Activated naive CD4-positive, alpha-beta T cell treated with anti-CD3 and anti-CD28 coated beads, Interleukin-2, amount 50 U/mL, for 16 hours (primary cell): ENCODE results near the gene UBP1.
"Not testable (repeated sequence)": the region's sequence is repeated elsewhere in the genome, so short reads cannot be mapped to it uniquely, and the experiment has no call there.

Source experiments
- DNase-seq: peaks from one replicate; pipeline ENCODE4 v3.0.0-alpha.2; 2020

Gene UBP1, protein sequence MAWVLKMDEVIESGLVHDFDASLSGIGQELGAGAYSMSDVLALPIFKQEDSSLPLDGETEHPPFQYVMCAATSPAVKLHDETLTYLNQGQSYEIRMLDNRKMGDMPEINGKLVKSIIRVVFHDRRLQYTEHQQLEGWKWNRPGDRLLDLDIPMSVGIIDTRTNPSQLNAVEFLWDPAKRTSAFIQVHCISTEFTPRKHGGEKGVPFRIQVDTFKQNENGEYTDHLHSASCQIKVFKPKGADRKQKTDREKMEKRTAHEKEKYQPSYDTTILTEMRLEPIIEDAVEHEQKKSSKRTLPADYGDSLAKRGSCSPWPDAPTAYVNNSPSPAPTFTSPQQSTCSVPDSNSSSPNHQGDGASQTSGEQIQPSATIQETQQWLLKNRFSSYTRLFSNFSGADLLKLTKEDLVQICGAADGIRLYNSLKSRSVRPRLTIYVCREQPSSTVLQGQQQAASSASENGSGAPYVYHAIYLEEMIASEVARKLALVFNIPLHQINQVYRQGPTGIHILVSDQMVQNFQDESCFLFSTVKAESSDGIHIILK

DNA sequence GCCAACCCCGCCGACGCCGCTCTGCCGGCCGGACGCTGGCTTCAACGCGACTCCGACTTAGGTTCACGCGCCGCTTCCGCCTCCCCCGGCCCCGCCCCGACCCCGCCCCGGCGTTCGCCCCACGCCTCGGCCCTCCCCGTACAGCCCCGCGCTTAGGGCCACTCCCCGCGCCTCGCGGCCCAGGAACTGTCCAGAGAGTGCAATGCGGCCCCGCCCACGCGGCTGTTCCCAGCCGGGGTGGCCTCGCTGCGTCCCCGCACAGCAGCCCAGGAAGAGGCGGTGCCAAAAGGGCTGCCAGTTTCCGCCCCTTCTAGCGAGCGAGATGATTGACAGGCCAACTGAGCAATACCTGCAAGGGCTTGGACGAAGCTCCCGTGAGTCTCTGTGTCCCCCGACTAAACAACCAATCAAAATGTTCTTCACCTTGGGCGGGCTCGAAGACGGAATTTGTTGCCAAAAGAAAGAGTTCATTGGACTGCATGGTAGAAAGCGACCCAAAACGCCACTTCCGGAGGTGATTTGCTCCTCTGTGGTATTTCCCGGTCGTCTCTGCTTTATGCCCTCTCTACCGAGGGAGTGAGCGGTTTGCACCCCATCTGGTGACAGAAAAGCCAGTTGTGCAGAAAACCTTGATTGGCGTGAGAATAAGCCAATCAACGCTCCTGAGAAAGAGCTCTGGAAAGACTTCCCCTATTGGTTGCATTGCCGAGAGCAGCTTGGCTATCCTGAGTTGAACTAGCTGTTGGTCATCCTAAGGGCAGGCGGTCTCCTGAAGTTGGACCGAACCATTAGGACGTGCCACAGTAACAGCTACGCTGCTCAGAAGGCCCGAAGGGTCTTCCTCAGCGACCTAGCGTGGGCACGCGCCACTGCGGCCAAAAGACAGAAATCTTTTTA is at the start of gene UBP1:
Gene UBP1, minus strand, starts transcription at position 78 of the 897 bp plus-strand sequence. CDS start 557 bp downstream, outside the sequence.
- peak; percentile 95 for DNase-seq

DNA sequence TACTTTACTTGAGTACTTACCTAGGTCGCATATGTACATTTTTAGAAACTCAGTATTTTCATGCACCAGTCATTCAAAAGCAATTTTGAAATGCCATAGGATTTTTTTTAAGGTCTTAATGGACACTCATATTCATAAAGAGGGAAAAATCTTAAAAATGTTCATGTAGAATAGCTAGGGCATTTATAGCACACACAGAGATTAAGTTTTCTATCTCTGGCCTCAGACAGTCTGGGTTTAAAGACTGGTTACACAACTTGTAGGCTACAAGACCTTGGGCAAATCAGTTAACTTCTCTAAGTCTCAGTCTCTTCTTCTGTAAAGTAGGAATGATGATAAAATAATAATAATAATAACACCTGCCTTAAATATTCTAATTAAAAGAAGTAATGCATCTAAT is 48.5 kb upstream of the UBP1 start:
- no peak for DNase-seq

DNA sequence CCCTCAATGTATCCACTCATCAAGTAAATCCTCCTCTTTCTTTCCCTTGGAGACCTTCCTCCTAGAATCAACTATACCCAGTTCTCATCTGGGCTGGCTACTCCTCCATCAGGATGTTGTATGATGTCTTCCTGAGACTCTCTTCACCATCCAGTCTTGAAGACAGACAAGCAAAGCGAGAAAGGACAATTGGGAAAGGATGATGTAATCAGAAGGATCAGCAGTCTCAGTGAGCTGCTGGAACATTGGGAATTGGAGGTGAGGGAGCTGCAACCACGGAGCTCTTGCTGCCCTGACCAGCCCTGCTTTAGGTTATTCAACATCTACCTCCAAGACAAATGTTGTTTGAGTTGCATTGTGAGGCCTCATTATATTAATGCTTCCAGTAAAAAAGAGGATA is 48.0 kb upstream of the UBP1 start:
- no peak for DNase-seq

DNA sequence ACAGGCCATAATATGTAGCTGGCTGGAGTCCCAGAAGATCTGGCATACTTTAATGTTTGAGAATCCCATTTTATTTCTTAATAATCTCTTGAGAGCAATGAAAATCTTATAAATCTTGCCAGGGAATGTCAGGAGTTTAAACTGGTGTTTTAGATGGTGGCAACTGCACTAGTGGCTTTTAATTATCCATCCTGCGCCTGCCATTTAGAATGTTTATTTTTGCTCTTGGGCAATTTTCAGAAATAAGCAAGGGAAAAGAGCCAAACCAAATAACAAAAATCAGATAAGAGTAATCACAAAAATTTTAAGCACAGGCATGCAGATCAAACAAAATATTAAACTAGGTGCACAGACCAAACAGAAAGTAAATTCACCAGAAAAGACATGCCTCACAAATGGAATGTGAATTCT is 41.9 kb upstream of the UBP1 start:
- no peak for DNase-seq

DNA sequence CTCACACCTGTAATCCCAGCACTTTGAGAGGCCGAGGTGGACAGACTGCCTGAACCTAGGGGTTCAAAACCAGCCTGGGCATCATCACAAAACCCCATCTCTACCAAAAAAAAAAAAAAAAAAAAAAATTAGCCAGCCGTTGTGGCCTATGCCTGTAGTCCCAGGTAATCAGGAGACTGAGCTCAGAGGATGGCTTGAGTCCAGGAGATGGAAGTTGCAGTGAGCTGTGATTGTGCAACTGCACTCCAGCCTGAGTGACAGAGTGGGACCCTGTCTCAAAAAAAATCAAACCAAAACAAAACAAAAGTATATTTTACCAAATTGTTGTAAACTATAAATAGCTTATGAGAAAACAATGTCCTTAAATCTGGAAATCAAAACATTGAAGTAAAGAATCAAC is 34.7 kb upstream of the UBP1 start:
- no peak for DNase-seq

DNA sequence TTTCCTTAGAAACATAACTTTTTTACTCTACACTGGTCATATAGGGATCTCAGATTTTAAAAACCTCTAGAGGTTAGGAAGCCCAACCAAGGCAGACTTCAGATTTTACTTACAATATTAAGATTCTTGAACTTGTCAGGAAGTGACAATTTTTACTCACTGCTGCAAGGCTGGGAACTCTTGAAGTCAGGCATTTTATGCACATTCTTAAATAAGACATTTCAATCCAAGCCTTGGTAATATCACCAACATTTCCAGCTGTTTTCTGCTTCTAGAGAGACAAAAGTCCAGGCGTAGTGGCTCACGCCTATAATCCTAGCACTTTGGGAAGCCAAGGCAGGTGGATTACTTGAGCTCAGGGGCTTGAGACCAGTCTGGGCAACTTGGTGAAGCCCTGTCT is 33.6 kb upstream of the UBP1 start:
- DNase-seq = no peak

DNA sequence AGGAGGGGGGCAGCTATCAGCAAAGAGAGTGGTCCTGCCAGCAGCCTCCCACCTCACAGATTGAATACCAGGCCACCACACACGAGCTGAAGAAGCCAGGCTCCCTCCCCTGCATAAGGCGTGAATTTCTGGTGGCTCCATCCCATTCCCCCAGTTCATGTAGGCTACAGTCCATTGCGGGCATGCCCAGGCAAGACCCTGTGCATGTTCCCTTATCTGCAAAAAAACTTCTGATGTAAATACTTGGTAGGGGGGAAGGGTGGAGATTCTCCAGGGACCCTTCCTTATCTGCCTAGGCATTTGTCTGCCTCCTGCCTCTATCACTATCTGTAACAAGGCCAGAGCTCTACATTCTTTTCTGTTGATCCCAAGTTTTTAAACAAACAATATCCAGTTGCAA is 27.6 kb upstream of the UBP1 start:
- no peak for DNase-seq

DNA sequence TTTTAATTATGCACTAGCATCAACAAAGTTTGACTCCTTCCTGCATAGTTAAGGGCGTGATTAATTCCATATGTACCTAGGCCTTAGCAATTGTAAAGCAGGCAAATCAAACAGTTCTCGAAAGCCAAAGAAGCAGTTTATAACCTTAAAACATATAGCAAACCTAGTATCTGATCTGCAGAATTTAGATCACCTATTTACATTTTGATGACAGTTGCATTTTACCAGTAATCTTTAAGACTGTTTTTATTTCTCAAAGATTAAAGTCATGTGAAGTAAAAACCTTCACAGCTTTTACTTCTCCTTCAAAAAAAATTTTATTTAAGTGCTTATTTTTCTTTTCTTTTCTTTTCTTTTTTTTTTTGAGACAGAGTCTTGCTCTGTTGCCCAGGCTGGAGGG is 20.9 kb upstream of the UBP1 start:
- no peak for DNase-seq

DNA sequence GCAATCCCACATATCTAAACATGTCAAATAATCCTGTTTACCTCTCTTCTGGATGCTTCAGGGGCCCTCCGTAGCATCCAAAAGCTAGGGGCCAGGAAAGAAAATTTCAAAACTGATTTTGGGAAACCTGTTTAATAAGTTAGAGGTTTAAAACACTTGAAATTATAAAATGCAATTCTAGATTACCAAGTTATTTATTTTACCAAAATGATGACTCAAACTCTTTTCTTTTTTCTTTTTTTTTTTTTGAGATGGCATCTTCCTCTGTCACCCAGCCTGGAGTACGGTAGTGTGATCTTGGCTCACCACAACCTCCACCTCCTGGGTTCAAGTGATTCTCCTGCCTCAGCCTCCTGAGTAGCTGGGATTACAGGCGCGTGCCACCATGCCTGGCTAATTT is 19.4 kb upstream of the UBP1 start:
- not testable (repeated sequence) for DNase-seq

DNA sequence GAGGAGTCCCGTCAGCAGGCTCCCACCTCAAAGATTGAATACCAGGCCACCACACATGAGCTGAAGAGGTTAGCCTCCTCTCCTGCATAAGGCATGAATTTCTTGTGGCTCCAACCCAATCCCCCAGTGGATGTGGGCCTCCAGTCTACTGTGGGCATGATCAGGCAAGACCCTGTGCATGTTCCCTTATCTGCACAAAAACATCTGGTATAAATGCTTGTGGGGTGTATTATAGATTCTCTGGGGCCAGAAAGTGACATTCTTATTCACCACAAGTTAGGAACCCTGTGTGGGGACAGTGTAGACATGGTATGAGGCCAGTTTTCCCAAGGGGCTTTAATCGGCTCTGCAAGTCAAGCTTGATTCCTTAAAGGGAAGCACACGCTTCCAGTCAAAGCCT is 18.2 kb upstream of the UBP1 start:
- DNase-seq = no peak

DNA sequence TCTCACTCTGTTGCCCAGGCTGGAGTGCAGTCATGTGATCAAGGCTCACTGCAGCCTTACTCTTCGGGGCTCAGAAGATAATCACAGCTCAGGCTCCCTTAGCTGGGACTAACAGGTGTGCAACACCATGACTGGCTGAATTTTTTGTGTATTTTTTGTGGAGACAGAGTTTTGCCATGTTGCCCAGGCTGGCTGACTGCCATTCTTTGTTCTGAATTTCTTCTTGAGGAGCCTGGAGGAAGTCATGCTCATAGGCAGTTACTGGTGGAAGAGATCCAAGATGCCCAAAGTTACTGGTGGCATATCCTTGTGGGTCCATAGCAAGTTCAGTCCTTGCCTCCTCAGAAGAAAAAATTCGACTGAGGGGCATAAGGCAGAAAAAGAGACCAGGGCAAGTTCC is 16.6 kb upstream of the UBP1 start:
- no peak for DNase-seq

DNA sequence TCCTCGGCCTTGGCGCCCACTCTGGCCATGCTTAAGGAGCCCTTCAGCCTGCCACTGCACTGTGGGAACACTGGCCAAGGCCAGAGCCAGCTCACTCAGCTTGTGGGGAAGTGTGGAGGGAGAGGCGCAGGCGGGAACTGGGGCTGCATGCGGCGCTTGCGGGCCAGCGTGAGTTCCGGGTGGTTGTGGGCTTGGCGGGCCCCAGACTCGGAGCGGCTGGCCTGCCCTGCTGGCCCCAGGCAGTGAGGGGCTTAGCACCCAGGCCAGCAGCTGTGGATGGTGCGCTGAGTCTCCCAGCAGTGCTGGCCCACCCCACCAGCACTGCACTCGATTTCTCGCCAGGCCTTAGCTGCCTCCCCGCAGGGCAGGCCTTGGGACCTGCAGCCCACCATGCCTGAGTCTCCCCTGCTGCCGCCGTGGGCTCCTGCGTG is 13.1 kb upstream of the UBP1 start:
- DNase-seq = no peak

DNA sequence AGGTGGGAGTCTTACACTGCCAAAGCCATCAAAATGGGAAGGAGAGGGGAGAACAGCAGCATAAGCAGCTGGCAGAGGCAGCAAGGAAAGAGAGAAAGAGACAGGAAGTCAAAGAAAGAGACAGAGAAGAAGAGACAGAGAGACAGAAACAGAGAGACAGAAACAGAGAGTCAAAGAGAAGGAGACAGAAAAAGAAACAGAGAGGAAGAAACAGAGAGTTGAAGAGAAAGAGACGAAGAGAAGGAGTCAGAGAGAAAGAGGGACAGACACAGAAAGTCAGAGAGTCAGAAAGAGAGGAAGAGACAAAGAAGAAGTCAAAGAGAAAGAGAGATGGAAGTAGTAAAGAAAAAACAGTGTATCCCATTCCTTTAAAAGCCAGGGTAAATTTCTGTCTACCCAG is 11.8 kb upstream of the UBP1 start:
- not testable (repeated sequence) for DNase-seq

DNA sequence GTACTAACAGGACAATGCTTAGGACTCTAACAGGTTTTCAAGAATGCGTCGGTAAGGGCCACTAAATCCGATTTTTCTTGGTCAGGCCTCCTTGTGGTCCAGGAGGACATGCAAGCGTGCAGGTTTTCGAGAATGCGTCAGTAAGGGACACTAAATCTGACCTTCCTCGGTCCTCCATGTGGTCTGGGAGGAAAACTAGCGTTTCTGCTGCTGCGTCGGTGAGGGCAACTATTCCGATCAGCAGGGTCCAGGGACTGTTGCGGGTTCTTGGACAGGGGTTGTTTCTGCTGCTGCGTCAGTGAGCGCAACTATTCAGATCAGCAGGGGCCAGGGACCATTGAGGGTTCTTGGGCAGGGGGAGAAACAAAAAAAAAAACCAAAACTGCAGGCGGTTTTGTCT is 7.8 kb upstream of the UBP1 start:
- no peak for DNase-seq

DNA sequence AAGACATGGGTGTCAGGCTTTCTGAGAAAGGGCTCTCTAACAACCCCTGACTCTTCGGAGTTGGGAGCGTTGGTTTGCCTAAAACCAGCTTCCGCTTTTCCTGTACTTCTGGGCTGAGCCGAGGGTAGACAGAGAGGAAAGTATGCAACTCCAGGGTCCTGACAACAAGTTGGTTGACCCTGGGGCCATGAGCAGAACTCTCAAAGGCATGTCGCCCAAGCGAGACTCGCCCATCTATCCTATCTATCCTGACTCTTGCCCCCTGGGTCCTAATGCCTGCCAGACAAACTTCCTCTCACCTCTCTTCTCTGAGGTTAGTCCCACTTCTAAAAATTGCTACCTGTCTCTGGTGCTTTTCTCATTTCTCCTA is 7.0 kb upstream of the UBP1 start:
- DNase-seq = not testable (repeated sequence)

DNA sequence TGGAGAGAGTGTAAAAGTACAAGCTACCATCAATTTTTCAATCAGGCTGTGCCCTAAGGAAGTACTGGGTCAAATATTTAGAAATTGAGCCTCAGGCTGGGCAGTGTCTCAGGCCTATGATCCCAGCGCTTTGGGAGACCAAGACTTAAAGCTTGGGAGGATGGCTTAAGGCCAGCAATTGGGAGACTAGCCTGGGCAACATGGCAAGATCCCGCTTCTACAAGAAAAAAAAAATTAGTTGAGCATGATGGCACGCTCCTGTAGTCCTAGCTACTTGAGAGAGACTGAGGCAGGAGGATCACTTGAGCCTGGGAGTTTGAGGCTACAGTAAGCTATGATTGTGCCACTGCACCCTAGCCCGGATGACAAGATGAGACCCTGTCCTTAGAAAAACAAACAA is 2.0 kb upstream of the UBP1 start:
- no peak for DNase-seq

DNA sequence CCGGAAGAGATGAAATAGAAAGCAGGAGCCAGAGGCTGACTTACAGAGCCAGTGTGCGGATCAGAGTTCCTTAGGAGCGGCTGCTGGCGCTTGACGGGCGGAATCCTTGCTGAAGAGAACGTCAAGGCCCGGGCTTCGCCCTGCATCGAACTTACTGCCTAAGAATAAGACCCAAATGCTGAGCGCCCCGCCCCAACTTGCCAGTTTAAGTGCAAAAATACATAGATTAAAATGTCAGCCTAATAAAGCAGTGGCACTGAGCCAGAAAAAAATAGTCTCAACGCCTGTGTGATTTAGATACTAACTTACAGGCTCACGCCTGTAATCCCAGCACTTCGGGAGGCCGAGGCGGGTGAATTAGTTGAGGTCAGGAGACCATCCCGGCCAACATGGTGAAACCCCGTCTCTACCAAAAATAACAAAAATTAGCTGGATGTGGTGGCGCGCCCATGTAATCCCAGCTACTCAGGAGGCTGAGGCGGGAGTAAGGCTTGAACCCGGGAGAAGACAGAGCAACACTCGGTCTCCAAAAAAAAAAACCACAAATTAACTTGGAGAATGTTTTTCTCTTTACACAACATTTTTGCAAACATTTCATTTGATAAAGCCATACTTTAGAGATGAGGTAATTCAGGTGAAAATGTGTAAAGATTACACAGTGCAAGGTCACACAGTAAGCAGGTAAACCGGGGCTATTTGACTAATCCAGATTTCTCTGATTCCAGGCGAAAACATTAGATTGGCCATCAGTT is 1.2 kb upstream of the UBP1 start:
- no peak for DNase-seq

DNA sequence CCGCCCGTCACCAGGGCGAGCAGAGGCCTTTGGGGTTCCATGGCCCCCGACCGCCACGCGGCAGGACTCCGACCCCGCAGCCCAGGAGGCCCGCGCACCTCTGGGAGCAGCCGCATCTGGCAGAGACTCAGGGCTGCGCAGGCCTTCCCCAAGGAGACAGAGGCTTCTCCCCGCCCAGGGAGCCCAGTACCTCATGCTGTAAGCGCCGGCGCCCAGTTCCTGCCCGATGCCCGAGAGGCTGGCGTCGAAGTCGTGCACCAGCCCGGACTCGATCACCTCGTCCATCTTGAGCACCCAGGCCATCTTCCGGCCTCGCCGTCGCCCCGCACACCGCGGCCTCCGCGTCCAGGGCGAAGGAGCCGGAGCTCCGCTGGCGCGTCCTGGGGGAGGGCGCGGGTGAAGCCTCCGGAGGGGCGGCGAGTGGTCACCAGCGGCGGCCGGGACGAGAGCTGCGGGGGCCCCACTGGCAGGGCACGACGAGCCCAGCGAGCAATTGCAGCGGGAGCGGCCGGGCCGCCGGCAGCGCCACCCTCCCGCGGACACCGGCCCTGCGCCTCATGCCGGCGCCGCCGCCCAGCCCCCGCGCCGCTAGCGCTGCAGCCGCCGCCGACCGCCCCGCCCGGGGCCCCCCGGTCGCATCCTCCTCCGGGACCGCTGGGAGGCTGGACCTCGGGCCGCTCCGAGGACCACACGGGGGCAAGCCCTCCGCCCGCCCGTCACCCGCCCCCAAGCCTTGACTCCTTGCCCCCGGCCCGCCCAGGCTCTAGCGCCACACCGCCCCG is 468 bp downstream of the UBP1 start:
- DNase-seq = peak; percentile 51

DNA sequence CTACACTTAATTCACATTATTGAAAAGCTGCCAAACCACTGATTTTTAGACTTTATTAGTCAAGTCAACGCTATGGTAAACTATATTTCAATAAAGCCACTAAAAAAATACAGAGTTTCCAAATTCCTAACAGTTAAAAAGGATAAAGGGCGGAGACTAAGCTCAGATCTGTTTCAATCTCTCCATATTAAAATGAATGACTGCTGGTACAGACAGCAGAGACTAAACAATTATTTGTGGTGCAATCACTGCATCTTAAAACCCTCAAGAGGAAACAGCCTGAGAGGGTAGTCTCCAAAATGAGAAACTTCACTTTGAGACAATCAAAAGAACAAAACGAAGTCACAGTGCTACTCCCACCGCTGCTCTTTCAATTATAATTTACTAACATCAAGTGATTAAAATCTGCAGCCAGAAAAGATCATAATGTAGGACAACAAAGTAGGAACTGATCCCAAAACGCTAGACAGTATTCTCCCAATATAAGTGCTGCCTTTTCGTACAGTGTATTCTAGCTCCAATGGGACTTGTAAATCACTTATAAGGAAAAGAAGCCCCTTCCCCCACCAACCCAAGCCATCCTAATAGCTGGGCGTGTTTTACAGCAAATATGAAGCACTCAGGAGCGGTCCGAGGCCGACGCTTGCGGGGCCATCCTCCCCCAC is 1.2 kb downstream of the UBP1 start:
- no peak for DNase-seq

DNA sequence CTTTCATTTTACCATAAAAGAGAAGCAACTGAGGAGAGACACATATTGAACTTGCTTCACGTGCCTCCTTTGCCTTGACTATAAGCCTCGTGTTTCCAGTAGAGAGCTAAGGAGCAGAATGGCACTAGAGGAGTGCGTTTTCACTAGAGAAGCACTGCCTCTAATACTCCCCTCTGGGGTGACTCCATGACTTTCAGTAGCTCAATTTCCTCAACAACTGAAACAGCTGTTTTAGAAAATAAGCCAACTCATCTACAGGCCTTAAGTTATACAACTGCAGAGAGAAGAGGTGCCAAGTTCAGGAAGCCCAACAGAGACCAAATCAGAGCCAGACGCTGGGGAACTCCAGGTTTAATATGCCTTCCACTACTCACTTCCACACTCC is 1.9 kb downstream of the UBP1 start:
- no peak for DNase-seq

DNA sequence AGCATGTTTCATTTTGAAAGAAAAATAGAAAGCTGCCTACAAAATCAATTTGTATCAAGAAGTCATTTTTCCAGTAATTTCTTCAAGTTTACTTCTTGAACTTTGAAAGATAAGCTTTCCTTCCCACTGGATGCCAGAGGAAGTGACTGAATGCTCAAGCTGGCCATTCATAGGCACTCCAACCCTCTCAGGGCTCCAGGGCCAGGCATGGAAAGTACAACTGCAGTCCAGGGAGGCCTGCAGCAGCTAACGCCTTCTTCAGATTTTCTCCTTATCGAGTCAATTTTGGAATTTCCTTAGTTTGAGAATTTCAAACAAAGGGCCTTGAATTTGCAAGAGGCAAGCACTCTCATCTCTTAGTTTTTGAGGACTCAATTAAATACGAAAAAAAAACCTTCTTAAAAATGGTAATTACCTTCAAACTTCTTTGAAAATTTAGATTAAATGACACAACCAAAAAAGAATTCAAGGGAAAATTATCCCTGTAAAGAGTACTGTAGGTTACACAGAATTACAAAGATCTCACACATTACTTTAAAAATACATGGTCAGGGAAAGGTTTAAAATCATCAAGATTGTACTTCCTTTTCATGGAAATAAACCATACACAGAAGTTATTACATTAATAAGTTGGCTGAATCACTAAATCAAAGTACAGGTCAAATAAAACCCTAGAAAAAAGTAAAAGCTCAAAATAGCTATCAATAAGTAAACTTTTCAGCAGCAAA is 2.5 kb downstream of the UBP1 start:
- DNase-seq = no peak
